GM12801 (cell line): ENCODE measurements around the gene BNC2.

Source experiments
- TF ChIP-seq, protein P1 (sequence below): IDR thresholded peaks from one replicate; pipeline ENCODE4 v1.5.1; 2011; ENCODE audit warnings: control low read depth; ENCODE audit not compliant: insufficient read length; ENCODE audit errors: extremely low read depth

Gene BNC2

DNA sequence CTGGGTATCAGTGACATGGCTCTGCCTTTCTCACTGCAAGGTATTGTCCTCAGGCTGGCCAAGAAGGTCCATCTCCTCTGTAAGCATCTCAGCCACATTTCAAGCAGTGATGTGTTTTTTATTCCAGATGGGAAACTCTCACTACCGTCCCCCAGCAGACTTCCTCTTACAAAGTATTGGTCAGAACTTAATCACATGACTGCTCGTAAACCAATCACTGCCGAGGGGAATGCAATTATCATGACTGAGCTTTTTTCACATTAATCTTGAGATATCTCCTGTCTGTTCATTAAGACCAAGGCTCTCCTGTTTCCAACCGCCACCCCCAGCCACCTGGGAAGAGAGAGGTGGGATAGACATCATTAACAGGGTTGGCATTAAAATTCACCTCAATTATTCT lies 76.4 kb downstream of the BNC2 start:
- TF ChIP-seq, protein P1, sequence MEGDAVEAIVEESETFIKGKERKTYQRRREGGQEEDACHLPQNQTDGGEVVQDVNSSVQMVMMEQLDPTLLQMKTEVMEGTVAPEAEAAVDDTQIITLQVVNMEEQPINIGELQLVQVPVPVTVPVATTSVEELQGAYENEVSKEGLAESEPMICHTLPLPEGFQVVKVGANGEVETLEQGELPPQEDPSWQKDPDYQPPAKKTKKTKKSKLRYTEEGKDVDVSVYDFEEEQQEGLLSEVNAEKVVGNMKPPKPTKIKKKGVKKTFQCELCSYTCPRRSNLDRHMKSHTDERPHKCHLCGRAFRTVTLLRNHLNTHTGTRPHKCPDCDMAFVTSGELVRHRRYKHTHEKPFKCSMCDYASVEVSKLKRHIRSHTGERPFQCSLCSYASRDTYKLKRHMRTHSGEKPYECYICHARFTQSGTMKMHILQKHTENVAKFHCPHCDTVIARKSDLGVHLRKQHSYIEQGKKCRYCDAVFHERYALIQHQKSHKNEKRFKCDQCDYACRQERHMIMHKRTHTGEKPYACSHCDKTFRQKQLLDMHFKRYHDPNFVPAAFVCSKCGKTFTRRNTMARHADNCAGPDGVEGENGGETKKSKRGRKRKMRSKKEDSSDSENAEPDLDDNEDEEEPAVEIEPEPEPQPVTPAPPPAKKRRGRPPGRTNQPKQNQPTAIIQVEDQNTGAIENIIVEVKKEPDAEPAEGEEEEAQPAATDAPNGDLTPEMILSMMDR = no peak

GRCh38 chr9:16787724-16788123 lies 82.7 kb downstream of the BNC2 start:
- TF ChIP-seq, protein P1 = no peak

DNA sequence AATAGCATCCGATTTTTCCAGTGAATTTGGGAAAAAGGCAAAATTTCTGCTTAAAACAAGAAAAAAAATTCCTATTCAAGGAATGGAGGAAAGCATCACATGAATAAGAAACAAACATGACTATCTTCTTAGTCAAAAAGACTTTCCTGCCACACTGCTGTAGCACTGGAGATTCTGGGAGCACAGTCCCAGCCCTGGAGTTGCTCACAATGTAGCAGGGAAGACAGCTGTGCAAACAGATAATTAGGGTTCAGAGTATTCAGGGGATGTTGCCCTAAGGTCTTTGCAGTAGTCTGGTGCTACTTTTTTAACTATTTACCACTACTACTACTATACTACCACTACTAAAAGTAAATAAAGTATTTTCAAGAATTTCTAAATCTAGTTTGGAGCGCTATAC lies 86.5 kb downstream of the BNC2 start:
- TF ChIP-seq, protein P1 = no peak

DNA sequence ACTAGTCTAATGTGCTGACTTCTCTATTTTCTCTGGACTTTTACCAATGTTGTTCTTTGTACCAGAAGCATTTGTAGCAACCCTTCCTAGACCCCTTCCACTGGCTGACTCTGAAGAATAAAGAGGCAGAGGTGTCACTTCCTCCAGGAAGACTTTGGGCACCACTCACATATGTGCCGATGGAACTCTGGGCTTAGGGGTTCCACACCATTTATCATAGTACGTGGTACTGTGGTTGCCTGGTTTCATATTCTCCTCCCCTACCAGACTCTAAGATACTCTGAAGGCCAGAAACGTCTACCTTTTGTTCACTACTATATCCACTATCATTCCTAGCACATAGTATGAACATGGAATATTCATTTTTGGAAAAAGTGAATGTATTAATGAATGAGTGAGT lies 88.0 kb downstream of the BNC2 start:
- TF ChIP-seq, protein P1 = no peak

- TF ChIP-seq, protein P1 = no peak
Observed at GRCh38 chr9:16775330-16775729, 95.1 kb downstream of the BNC2 start.

GRCh38 chr9:16773617-16774016 lies 96.9 kb downstream of the BNC2 start:
- TF ChIP-seq, protein P1 = no peak

DNA sequence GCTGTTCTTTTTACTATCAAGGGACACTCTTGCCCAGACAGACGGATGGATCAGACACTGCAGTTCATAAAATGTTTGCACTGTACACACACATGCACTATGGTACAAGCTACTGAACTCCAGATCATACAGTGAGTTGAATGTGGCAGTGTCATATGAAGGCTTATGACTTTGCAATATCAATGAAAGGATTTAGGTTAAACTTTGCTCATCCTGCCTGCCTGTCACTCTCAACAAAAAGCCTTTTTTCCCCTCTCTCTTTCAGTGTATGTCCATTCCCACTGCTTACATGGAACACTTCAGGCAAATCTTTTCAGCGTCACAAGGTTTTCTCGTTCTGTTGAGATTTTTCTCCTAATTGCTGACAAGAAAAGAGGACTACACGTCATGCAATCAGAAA lies 97.4 kb downstream of the BNC2 start:
- TF ChIP-seq, protein P1 = no peak

DNA sequence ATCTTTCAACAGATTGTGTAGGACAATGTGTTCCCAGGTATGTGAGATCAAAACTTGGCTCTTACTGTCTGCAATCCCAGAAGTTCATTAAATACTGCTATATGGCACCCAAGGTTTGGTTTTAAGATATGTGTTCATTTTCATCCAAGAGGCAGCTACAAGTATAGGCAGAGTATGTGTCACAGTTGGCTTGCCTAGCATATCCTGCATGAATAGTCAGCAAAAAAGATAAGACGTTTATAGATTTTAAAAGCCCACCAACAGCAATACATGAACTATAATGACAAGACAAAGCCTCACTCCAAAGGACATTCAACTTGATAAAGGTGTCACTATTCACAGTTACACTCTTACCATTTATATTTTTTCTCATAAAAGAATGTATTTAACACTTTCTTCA lies 99.1 kb downstream of the BNC2 start:
- TF ChIP-seq, protein P1 = no peak
